Erythroblast (primary cell): Measurements from ENCODE around the gene TCF23.

Source experiments
- GATA1 ChIP-seq: IDR thresholded peaks from 2 replicates; pipeline ENCODE4 v1.6.1; 2011; ENCODE audit warnings: low read depth, mild to moderate bottlenecking, control low read depth, low read length, moderate library complexity
- POLR2A ChIP-seq: IDR thresholded peaks from 2 replicates; pipeline ENCODE4 v1.6.1; 2011; ENCODE audit warnings: mild to moderate bottlenecking, low read length

- TF ChIP-seq POLR2A (no peak), GATA1 (no peak)
These were observed 42.8 kb upstream of the TCF23 start for GRCh38 chr2:27105981-27106380.
